Measurements from ENCODE around the gene SCGB1A1. TPM values are rescaled to one million over a fixed set of nuclear protein-coding genes. Genes with fewer than 3 reads are reported as not detected.

SCGB1A1 gene
- polyA plus RNA-seq, 1 of the 3 experiments (the other 2 are of a cell fraction), result not detected

DNA sequence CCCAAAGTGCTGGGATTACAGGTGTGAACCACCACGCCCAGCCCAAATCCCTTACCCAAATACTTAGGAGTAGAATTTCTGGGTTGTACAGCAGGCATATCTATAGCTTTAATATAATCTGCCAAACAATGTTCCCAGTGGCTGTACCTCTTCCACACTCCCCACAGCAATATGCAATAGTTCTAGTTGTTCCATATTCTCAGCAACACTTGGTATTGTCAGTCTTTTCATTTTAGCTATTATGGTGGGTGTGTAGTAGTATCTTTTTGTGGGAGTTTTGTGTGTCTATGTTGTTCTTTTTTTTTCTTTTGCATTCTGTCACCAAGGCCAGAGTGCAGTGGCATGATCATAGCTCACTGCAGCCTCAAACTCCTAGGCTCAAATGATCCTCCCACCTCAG lies 18.8 kb downstream of the SCGB1A1 start:
- no peak overlapping the region for H3K4me3 ChIP-seq (ENCODE audit: low read depth in 2 of 2, low read length in 1 of 2)
- peaks cover 6 to 10% of the 10 kb centered on the region in 2 experiments; a peak in 2 of 4 replicates for H3K4me1 ChIP-seq (ENCODE audit: control insufficient read depth in 1 of 2, insufficient read depth in 2 of 2, low read depth in 1 of 2, low read length in 1 of 2)
- WGBS (ENCODE audit: low lambda C conversion rate), result 0% methylated on average over 1 of the region's 1 CpG
- no peak for DNase-seq
- H4K20me1 ChIP-seq (ENCODE audit: insufficient read depth), result no peaks in the 10 kb centered on the region
- H3K9me2 ChIP-seq, result no peaks in the 10 kb centered on the region
- H3K4me2 ChIP-seq, result no peak overlapping the region
- peaks cover 8% of the 10 kb centered on the region for H3F3A ChIP-seq (replicated peaks; ENCODE audit: insufficient read depth)
- H3K9me3 ChIP-seq, result no peaks in the 10 kb centered on the region
- no peak overlapping the region for H2AFZ ChIP-seq (ENCODE audit: low read depth)
- H3K27me3 ChIP-seq (ENCODE audit: insufficient read depth), result no peaks in the 10 kb centered on the region
- ChIA-PET POLR2A (no interaction called here), CTCF (interaction anchor here (1.6 to 1.9 kb wide), 2 partner anchors 13 to 105 kb away, joined by 7 to 9 read pairs; no protein-coding TSS in a partner anchor)
- H3K36me3 ChIP-seq (replicated peaks in 1 of 2; ENCODE audit: control insufficient read depth in 1 of 2, insufficient read depth in 2 of 2, low read length in 1 of 2), result no peaks in the 10 kb centered on the region
- TF ChIP-seq FOXM1 (IDR thresholded peaks at IDR 0.05; ENCODE audit: low read depth), result no peak
- TF ChIP-seq GABPA (IDR thresholded peaks at IDR 0.05; ENCODE audit: low read depth), result no peak
- no peak for TF ChIP-seq RCOR1 (IDR thresholded peaks at IDR 0.05; ENCODE audit: low read length)
- TF ChIP-seq EZH2phosphoT487 (IDR thresholded peaks at IDR 0.05; ENCODE audit: borderline replicate concordance, low read depth), result no peak
- no peak for TF ChIP-seq SMC3 (IDR thresholded peaks at IDR 0.05; ENCODE audit: low read depth, low read length)
- no peak for TF ChIP-seq GATA2 (CRISPR knock-in tag; IDR thresholded peaks at IDR 0.05)
- TF ChIP-seq TEAD4 (IDR thresholded peaks at IDR 0.05; ENCODE audit: borderline replicate concordance, insufficient read depth), result no peak
- no peak for TF ChIP-seq RXRA (IDR thresholded peaks at IDR 0.05; ENCODE audit: borderline replicate concordance, low read depth)
- H3K9ac ChIP-seq, result no peak overlapping the region
- H3K79me2 ChIP-seq (ENCODE audit: insufficient read depth), result no peaks in the 10 kb centered on the region
- H3K27ac ChIP-seq (ENCODE audit: low read depth in 2 of 2, low read length in 1 of 2), result no peak overlapping the region

DNA sequence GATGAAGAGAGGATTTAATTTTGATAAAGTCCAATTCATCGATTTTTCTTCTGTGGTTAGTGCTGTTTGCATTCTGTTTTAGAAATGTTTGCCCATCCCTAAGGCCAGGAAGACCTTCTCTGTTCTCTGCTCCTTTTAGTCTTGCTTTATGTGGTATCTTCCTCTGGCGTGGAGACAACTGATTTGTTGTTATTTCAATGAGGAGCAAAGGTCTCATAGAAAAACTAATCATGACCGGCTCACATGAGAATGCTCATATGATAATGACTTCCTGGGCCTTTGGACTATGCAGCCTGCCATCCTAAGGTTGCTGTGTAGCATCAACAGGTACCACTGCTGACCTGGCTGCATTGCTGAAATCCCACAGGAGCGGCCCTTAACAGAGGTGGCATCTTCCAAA lies 19.8 kb downstream of the SCGB1A1 start:
- WGBS (ENCODE audit: low lambda C conversion rate), result 86% methylated on average over 4 of the region's 4 CpGs
- Histone ChIP-seq H3K4me3 (ENCODE audit: low read depth in 2 of 2, low read length in 1 of 2) (no peak overlapping the region), H3K36me3 (replicated peaks in 1 of 2; ENCODE audit: control insufficient read depth in 1 of 2, insufficient read depth in 2 of 2, low read length in 1 of 2) (no peaks in the 10 kb centered on the region), H4K20me1 (ENCODE audit: insufficient read depth) (no peaks in the 10 kb centered on the region), H3F3A (replicated peaks; ENCODE audit: insufficient read depth) (peaks cover 8% of the 10 kb centered on the region), H2AFZ (ENCODE audit: low read depth) (no peak overlapping the region), H3K27me3 (ENCODE audit: insufficient read depth) (no peaks in the 10 kb centered on the region), H3K27ac (ENCODE audit: low read depth in 2 of 2, low read length in 1 of 2) (no peak overlapping the region), H3K9me3 (no peaks in the 10 kb centered on the region), H3K9me2 (no peaks in the 10 kb centered on the region), H3K79me2 (ENCODE audit: insufficient read depth) (no peaks in the 10 kb centered on the region), H3K9ac (no peak overlapping the region), H3K4me2 (no peak overlapping the region), H3K4me1 (ENCODE audit: control insufficient read depth in 1 of 2, insufficient read depth in 2 of 2, low read depth in 1 of 2, low read length in 1 of 2) (peaks cover 9 to 11% of the 10 kb centered on the region in 2 experiments; a peak in 2 of 4 replicates)
- ChIA-PET CTCF (interaction anchor here (1.9 kb wide), 1 partner anchor 104 kb away, joined by 5 read pairs; no protein-coding TSS in a partner anchor), POLR2A (no interaction called here)
- no peak for DNase-seq
- TF ChIP-seq, protein P1, sequence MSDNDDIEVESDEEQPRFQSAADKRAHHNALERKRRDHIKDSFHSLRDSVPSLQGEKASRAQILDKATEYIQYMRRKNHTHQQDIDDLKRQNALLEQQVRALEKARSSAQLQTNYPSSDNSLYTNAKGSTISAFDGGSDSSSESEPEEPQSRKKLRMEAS (IDR thresholded peaks at IDR 0.05; ENCODE audit: low read depth), result no peak
- TF ChIP-seq ZBTB33 (IDR thresholded peaks at IDR 0.05; ENCODE audit: borderline replicate concordance, low read depth), result no peak
- TF ChIP-seq, protein P2, sequence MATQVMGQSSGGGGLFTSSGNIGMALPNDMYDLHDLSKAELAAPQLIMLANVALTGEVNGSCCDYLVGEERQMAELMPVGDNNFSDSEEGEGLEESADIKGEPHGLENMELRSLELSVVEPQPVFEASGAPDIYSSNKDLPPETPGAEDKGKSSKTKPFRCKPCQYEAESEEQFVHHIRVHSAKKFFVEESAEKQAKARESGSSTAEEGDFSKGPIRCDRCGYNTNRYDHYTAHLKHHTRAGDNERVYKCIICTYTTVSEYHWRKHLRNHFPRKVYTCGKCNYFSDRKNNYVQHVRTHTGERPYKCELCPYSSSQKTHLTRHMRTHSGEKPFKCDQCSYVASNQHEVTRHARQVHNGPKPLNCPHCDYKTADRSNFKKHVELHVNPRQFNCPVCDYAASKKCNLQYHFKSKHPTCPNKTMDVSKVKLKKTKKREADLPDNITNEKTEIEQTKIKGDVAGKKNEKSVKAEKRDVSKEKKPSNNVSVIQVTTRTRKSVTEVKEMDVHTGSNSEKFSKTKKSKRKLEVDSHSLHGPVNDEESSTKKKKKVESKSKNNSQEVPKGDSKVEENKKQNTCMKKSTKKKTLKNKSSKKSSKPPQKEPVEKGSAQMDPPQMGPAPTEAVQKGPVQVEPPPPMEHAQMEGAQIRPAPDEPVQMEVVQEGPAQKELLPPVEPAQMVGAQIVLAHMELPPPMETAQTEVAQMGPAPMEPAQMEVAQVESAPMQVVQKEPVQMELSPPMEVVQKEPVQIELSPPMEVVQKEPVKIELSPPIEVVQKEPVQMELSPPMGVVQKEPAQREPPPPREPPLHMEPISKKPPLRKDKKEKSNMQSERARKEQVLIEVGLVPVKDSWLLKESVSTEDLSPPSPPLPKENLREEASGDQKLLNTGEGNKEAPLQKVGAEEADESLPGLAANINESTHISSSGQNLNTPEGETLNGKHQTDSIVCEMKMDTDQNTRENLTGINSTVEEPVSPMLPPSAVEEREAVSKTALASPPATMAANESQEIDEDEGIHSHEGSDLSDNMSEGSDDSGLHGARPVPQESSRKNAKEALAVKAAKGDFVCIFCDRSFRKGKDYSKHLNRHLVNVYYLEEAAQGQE (IDR thresholded peaks at IDR 0.05; ENCODE audit: low read depth, low read length), result no peak
- TF ChIP-seq USF2 (IDR thresholded peaks at IDR 0.05; ENCODE audit: borderline replicate concordance, low read depth, low read length), result no peak
- no peak for TF ChIP-seq FOXJ3 (CRISPR knock-in tag; IDR thresholded peaks at IDR 0.05)
- TF ChIP-seq RFX5 (IDR thresholded peaks at IDR 0.05; ENCODE audit: low read length), result no peak
- TF ChIP-seq RXRA (IDR thresholded peaks at IDR 0.05; ENCODE audit: borderline replicate concordance, low read depth), result no peak
- no peak for TF ChIP-seq ELF1 (IDR thresholded peaks at IDR 0.05)
- no peak for TF ChIP-seq GATA2 (CRISPR knock-in tag; IDR thresholded peaks at IDR 0.05)
- TF ChIP-seq CHD2 (IDR thresholded peaks at IDR 0.05; ENCODE audit: low read length, partially characterized antibody), result no peak

Data from SK-N-SH (cell line).